ENCODE measurements around the gene MVB12B. TPM values are rescaled to one million over a fixed set of nuclear protein-coding genes. Genes with fewer than 3 reads are reported as not detected.

MVB12B gene
- total RNA-seq, 1 donor from 2014 or later, result 28.5 TPM

DNA sequence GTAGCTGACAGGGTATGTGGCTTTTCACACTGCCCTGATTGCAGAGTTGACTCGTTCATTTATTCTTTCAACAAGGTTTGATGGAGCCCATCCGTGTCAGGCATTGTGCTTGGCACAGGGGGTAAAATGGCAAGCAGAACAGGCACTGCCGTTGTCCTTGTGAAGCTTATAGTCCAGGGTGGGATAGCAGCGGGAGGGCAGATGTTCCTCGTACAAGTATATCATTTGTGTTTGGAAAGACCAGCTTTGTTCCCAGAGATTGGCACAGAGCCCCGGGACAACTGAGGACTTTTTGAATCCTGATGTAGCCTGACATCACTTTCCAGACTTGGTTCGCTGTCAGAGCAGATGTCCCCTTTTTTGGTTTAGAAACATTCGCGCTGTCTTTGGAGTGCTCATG is 50.9 kb downstream of the MVB12B start:
- peak; percentile 86 for FAIRE-seq

GRCh38 chr9:126378761-126379160 is 52.1 kb downstream of the MVB12B start:
- FAIRE-seq, result no peak
- DNase-seq (ENCODE audit: low spot score in 2 of 2), result no peak

More for the DNA sequence above, 50.9 kb downstream of the MVB12B start:
- no peak for DNase-seq (ENCODE audit: low spot score in 2 of 2)

- FAIRE-seq, result no peak
- DNase-seq (ENCODE audit: low spot score in 2 of 2), result no peak
Measured at GRCh38 chr9:126379661-126380360, 53.2 kb downstream of the MVB12B start.

- DNase-seq (ENCODE audit: low spot score in 2 of 2) (no peak), FAIRE-seq (no peak)
Measured at GRCh38 chr9:126380447-126380846, 53.8 kb downstream of the MVB12B start.

DNA sequence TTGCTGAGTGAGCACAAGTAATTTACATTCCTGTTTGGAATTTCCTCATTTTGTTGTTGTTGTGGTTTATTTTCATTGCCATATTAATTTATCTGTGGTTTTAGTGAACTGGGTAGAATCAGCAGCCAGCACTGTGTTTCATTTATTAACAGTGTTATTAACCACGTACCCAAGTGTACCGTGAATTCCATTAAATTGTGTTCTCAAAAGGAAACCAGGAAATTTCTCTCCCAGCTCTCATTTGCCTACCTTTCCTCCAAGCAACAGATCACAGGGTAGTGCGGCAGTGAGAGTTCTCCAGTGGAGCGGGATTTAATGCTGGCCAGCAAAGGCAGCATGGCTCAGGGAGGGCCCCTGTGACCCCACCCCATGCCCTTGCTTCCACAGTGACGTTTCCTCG is 54.6 kb downstream of the MVB12B start:
- DNase-seq (ENCODE audit: low spot score in 2 of 2), result no peak
- no peak for FAIRE-seq

DNA sequence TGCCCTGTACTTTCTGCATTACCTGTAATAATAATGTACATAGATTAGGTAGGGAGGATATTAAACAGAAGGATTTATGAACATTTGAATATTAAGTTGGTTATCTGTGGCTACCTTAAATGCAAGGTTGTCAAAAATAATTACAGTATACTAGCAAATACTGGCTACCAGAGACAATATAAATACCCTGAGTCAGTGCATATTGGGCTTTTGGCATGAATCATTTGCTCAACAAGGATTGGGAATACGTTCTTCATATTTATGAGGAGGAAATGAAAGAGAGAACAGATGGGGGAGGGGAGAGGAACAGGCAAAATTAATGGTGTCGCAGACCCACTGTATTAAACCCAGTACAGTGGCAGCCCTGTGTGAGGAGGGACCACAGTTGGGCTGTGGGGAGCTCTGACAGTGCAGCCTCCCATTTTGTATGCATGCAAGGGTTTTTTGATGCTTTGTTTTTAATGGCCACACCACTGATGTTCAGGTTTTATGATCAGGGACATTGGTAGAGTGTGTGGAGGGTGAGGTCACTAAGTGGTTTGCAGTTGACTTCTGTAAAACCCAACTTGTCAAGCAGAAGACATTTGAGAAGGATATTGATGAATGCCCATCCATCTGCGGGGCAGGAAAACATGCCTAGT is 56.9 kb downstream of the MVB12B start:
- no peak for DNase-seq (ENCODE audit: low spot score in 2 of 2)
- no peak for FAIRE-seq

- no peak for FAIRE-seq
Measured at GRCh38 chr9:126384926-126385325, 58.3 kb downstream of the MVB12B start.

DNA sequence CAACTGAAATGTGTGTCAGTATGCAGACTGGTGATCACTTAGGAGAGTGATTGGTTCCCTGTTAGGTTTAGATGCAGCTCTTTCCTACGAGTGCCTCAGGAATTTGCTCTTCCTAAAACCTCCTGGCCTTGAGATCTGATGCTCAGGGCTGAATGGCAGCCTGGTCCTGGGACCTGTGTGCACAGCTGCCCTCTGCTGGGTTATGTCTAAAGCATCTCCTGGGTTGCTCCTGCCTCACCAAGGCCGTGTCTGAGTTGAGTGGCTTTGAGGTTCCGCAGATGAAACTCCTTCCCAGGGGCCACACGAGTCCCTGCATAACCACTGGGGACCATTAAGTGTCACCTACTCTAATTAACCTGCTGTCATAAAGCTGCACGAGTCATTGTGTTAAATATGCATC is 59.5 kb downstream of the MVB12B start:
- no peak for FAIRE-seq
- no peak for DNase-seq (ENCODE audit: low spot score in 2 of 2)

More at GRCh38 chr9:126384926-126385325, 58.3 kb downstream of the MVB12B start:
- no peak for DNase-seq (ENCODE audit: low spot score in 2 of 2)

- FAIRE-seq (no peak), DNase-seq (ENCODE audit: low spot score in 2 of 2) (no peak)
Measured at GRCh38 chr9:126386776-126387175, 60.1 kb downstream of the MVB12B start.

GRCh38 chr9:126388964-126389708 is 62.5 kb downstream of the MVB12B start:
- FAIRE-seq, result no peak
- DNase-seq (ENCODE audit: low spot score in 2 of 2), result no peak

DNA sequence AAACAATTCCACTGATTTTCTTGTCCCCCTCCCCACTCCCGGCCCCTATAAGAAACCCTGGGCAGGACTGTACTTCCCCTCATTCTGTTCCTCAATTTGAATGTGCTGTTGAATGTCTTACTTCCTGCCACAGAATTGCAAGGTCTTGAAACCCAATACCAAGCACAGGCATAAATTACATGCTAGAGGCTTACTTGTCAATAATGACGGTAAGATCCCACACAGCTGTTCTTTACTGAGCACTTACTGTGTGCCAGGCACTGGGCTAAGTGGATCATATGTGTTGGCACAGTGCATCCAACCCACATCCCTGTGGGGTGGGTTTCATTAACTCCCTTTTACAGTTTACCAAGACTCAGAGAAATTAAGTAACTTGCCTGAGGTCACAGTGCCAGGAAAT is 63.4 kb downstream of the MVB12B start:
- FAIRE-seq (no peak), DNase-seq (ENCODE audit: low spot score in 2 of 2) (no peak)

- DNase-seq (ENCODE audit: low spot score in 2 of 2) (no peak), FAIRE-seq (no peak)
Measured at GRCh38 chr9:126390923-126391322, 64.3 kb downstream of the MVB12B start.

DNA sequence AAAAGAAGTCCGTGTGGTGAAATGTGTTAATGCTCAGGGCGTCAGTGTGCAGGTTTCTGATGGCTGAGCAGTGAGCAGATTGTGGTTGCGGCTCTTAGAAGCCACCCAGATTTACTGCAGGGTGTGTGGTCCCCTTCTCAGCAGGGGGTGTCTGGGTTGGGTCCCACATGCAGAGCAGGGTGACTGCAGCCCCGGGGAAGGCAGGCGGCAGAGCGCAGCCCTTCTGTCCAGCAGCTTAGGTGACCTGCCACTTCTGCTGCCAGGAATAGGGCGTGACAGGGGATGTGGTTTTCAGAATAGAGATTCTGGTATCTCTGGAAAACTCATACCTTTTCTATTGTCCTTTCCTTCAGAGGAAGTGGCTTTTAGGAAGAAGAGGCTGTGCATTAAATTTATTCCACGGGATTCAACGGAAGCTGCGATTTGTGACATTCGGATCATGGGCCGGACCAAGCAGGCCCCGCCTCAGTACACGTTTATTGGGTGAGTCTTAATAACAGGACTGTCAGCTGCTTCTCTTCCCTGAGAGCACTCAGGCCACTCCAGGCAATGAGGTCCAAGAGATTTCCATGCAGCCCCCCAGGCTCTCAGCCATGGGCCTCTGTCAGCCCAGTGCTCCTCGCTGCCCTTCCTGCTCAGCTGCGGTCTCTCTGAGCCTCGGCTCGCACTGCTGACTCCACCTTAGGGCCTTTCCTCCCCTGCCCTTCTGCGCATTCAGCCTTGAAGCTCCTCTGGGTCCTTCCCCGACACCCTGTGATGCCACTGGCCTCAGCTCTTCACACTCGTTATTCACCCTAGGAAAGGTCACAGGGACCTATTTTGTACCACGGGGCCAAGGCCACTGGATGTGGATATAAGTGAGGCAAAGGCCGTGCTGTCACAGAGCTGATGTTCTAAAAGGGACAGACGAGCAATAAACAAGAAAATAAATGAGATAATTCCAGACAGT is 65.4 kb downstream of the MVB12B start:
- DNase-seq (ENCODE audit: low spot score in 2 of 2) (no peak), FAIRE-seq (no peak)

GRCh38 chr9:126392662-126393371 is 66.2 kb downstream of the MVB12B start:
- FAIRE-seq (no peak), DNase-seq (ENCODE audit: low spot score in 2 of 2) (no peak)

GRCh38 chr9:126393876-126394275 is 67.2 kb downstream of the MVB12B start:
- DNase-seq (ENCODE audit: low spot score in 2 of 2) (no peak), FAIRE-seq (no peak)

DNA sequence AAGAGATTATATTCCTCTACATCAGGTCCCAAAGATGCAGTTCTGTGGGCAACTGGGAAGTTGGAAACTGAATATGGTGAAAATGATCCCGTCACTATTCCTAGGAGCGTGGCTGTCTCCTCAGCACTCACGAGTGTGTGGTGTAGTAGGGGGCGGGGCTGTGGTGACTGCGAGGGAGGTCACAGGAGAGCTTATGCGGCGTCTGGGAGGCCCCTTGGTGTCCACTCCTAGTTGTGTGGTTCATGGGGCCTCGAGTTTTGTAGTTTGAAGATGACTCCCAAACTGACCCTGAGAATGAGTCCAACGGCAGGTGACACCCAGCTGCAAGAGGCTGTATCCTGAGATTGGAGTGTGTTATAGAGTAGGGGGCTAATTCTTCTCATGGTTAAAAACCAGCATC is 68.2 kb downstream of the MVB12B start:
- FAIRE-seq, result no peak

DNA sequence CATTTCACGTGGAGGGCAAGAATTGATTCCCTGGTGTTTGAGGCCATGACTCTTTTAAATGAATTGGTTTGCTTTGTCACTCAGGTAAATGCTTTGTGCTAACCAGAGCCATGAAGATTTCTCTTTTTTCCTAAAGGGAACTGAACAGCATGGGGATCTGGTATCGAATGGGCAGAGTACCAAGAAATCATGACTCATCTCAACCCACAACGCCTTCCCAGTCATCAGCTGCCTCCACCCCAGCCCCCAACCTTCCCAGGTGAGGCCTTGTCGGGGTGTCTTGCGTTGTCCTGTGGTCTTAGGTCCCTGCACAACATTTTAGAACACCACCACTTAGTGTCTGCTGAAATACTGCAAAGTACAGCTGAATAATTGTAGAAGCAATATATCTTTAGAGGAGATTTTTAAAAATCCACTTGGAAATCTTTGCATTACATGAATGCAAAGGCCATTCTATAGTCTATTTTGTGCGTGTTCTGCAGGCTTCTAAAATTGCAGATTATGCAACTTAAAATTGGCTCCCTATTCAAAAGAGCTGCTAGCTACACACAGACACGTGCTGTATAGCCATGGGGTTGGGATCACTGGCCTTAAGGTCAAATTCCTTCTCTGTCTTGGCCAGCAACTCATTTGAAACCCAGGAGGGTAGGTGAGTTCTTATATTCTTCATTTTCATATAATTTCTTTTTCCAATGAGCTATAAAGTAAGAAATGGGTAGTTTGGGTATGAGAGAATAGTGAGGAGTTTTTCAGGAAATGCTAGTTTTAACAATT is 69.0 kb downstream of the MVB12B start:
- FAIRE-seq (no peak), DNase-seq (ENCODE audit: low spot score in 2 of 2) (peak in 1 of 2 donors; percentile 45)

More for the DNA sequence above, 68.2 kb downstream of the MVB12B start:
- no peak for DNase-seq (ENCODE audit: low spot score in 2 of 2)

DNA sequence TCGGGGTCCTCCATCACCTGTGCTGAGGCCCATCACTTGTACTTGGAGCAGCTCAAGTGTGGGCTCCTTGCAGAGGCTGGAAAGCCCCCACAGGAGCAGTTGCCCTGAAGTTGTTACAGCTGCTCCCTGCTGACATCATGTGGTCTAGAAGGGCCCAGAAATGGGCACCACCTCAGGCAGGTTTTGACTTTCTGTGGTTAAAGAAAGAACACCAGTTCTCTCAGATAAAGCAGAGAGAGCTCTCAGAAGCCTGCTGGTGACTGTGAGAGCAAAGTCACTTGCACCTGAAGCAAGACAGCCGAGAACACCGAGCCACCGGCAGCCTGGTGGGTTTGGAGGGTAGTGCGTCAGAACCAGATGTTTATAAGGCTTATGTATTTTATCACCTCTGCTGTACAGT is 70.4 kb downstream of the MVB12B start:
- DNase-seq (ENCODE audit: low spot score in 2 of 2), result no peak
- FAIRE-seq, result no peak

All from frontal cortex (tissue), 4 donors.